HG02798 (cell line): Measurements from ENCODE around the gene USP43.
"Not testable (repeated sequence)": the region's sequence is repeated elsewhere in the genome, so short reads cannot be mapped to it uniquely, and the experiment has no call there.

Experiments
- ATAC-seq: cut with Tn5 transposase; IDR thresholded peaks from one replicate; pipeline ENCODE4 v1.9.1; 2021; ENCODE audit warnings: mild to moderate bottlenecking; ENCODE audit not compliant: unreplicated experiment, poor library complexity

USP43 gene, protein sequence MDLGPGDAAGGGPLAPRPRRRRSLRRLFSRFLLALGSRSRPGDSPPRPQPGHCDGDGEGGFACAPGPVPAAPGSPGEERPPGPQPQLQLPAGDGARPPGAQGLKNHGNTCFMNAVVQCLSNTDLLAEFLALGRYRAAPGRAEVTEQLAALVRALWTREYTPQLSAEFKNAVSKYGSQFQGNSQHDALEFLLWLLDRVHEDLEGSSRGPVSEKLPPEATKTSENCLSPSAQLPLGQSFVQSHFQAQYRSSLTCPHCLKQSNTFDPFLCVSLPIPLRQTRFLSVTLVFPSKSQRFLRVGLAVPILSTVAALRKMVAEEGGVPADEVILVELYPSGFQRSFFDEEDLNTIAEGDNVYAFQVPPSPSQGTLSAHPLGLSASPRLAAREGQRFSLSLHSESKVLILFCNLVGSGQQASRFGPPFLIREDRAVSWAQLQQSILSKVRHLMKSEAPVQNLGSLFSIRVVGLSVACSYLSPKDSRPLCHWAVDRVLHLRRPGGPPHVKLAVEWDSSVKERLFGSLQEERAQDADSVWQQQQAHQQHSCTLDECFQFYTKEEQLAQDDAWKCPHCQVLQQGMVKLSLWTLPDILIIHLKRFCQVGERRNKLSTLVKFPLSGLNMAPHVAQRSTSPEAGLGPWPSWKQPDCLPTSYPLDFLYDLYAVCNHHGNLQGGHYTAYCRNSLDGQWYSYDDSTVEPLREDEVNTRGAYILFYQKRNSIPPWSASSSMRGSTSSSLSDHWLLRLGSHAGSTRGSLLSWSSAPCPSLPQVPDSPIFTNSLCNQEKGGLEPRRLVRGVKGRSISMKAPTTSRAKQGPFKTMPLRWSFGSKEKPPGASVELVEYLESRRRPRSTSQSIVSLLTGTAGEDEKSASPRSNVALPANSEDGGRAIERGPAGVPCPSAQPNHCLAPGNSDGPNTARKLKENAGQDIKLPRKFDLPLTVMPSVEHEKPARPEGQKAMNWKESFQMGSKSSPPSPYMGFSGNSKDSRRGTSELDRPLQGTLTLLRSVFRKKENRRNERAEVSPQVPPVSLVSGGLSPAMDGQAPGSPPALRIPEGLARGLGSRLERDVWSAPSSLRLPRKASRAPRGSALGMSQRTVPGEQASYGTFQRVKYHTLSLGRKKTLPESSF

DNA sequence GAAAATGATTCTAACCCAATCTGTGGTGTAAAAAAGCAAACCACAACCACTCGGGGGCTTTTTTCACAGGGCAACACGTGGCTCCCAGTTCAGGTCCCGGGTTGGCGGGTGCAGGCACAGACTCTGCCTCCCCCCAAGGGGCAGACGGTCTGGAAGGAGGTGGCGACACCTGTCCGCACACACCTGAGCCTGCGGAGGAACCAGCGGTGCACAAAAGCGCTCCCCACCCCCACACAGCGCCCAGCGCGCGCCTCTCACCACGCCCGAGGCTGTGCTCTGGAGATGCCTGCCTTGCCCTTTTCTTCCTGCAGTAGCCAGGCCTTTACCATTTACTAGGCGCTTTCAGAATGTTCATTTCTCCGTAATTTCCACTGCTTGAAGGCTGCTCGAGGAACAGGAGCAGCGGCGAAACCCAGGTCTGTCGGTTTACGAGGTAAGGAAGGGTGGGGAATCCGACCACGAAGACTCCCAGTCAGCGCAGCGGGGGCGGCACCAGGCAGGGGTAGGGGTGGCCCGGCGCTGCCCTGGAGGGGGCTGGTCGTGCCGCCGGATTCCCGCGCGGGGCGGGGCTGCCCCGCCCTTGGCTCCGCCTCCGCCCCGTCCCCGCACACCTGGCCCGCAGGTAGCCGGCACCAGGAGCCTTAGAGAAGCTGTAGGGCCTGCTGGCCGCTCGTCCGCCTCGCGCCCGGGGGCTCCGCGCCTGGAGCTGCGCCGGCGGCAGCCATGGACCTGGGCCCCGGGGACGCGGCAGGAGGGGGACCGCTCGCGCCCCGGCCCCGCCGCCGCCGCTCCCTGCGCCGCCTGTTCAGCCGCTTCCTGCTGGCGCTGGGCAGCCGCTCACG, at the start of gene USP43:
USP43 (plus strand) TSS at position 608 of the 842 bp plus-strand sequence; CDS start at position 724, 116 bp downstream.
- no peak for ATAC-seq

DNA sequence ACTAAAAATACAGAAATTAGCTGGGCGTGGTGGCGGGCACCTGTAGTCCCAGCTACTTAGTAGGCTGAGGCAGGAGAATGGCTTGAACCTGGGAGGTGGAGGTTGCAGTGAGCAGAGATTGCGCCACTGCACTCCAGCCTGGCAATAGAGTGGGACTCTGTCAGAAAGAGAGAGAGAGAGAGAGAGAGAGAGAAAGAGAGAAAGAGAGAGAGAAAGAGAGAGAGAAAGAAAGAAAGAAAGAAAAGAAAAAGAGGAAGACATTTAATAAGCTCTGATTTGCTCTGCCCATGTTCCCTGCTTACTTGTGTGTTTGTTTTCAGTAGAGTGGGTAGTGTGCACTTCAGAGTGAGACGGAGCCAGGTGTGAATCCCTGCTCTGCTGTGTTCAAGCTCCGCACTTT, 47.7 kb upstream of the USP43 start:
- ATAC-seq: not testable (repeated sequence)

DNA sequence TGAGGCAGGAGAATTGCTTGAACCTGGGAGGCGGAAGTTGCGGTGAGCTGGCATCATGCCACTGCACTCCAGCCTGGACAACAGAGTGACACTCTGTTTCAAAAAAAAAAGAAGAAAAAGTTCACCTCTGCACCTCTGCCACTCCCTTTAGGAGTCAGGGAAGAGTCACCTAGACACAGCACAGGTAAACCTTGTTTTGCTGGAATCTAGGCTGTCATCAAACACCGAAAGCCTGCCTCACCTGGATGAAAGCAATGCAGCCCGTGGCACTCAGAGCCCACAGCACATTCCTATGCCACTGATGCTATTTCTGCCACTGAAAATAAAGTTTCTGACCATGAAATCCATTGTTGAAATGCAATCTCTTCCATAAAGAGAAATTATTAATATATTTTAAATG, 46.7 kb upstream of the USP43 start:
- ATAC-seq: no peak

DNA sequence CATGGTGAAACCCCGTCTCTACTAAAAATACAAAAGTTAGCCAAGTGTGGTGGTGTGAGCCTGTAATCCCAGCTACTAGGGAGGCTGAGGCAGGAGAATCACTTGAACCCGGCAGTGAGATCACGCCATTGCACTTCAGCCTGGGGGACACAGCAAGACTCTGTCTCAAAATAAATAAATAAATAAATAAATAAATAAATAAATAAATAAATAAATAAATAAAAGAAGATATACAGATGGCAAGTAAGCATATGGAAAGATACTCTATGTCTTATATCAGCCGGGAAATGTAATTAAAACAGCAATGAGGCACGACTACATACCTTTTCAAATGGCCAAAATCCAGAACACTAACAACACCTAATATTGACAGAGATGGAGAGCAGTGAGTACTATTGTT, 40.7 kb upstream of the USP43 start:
- not testable (repeated sequence) for ATAC-seq

DNA sequence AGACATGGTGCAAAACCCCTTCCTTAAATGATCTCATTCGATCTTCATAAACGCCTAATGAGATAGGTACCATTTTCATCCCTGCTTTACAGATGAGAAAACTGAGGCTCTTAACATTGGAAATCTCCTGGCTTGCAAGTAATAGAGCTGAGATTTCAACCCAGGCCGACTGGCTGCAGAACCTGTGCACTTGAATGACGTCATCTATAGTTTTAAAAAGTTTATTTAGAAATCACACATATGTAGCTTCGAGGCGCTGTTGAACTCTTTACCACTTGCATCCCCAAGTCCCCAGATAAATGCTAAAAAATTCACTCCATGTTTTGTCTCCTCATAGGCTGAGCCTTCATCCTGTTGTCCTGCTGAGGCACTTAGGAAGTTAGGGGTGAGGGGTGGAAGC, 38.9 kb upstream of the USP43 start:
- no peak for ATAC-seq

DNA sequence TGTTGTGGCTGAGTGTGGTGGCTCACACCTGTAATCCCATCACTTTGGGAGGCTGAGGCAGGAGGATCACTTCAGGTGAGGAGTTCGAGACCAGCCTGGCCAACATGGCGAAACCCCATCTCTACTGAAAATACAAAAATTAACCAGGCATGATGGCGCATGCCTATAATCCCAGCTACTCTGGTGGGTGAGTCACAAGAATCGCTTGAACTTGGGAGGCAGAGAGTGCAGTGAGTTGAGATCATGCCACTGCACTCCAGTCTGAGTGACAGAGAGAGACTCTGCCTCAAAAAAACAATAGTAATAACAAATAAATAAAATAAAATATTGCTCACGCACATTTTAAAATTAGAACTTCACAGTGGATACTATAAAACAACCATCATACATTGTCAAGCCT, 38.3 kb upstream of the USP43 start:
- ATAC-seq: not testable (repeated sequence)

DNA sequence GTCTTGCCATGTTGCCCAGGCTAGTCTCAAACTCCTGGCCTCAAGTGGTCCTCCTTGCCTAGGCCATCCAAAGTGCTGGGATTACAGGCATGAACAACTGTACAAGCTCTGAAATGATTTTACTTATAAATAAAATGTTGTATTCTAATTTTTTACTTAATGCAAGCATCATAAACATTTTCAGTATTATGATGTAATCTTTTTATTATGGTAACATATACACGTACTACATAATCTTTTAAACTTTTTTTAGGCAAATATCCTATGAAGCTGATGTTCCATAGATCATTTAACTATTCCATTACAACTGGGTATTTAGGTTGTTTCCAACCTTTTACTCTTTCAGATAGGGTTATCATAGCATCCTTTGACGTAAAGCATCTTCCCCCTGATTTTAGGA, 33.8 kb upstream of the USP43 start:
- ATAC-seq: no peak

DNA sequence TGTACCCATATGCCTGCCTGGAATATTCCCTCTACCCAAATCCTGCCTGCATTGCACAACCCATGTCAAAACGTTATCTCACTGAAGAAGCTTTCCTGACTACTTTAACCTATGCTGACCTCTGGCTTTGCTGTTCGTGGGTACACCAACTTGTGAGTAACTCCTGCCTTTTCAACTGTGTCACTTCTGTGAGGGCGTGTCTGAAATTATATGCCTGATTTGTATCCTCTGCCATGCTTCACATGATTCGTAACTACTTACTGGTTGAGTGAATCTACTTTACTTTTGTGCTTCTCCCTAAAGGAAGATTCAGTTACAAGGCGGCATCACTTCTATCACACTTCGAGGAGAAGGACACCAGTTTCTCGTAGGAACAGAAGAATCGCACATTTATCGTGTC, 33.3 kb upstream of the USP43 start:
- ATAC-seq: no peak

DNA sequence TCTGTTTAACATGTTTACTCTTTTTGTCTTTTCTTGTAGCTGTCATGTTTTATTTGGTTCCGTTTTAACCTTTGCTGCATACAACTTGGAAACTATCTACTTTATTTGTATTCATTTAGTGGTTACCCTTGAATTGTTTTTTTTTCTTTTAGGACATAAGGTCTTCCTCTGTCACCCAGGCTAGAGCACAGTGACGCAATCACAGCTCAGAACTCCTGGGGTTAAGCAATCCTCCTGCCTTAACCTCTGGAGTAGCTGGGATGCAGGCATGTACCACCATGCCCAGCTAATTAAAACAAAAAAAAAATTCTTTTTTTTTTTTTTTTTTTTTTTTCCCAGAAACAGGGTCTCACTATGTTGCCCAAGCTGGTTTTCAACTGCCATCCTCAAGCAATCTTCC, 29.8 kb upstream of the USP43 start:
- ATAC-seq: no peak

DNA sequence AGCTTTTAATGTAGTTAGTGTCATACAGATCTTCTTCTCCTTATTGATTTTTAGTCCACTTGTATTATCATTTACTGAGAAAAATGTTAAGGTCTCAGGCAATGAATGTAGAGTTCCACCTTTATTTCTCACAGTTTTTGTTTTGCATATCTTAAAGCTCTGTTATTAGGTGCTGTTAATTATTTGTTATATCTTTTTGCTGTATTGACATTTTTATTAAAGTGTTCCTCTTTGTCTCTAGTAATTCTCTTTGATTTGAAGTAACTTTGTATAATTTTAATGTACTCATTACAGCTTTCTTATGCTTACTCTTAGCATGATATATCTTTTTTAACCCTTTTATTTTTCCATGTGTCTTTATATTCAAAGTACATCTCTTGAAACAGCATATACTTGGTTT, 22.4 kb upstream of the USP43 start:
- ATAC-seq: no peak

DNA sequence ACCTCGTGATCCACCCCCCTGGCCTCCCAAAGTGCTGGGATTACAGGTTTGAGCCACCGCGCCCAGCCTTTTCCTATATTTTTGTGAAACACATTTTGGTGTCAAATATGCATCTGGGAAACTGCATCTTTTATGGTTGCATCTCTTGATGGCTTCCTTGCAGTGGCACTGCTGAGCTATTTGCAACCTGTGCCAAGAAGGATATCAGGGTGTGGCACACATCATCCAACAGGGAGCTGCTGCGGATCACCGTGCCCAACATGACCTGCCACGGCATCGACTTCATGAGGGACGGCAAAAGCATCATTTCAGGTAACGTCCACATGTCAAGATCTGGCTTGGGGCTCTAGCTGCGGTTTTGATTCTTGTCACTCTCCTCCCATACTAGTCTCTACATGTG, 16.8 kb upstream of the USP43 start:
- ATAC-seq: no peak

DNA sequence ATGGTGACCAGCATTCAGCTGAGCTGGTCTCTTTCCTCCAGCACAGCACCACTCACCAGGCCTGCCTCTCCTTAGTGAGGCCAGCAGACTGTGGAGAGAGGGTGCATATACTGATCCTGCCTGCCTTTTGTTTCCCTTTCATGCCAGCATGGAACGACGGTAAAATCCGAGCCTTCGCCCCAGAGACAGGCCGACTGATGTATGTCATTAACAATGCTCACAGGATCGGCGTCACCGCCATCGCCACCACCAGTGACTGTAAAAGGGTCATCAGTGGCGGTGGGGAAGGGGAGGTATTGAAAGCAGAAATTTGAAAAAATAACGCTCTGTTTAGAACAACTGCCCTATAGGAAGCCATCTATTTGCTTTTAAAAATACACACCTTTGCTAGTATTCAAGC, 12.6 kb upstream of the USP43 start:
- ATAC-seq: no peak

DNA sequence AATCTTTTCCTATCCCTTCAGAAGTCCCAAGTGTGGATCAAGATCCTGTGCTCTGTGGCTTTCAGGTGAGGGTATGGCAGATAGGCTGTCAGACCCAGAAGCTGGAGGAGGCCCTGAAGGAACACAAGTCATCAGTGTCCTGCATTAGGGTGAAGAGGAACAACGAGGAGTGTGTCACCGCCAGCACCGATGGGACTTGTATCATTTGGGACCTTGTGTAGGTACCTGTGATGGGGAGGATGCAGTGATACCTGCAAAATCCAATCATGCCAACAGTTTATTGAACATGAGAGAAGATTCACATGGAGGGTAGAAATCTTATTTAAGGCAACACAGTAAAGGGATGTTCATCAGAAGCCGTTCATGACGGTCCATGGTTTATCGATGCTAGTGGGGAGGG, 10.0 kb upstream of the USP43 start:
- ATAC-seq: no peak

DNA sequence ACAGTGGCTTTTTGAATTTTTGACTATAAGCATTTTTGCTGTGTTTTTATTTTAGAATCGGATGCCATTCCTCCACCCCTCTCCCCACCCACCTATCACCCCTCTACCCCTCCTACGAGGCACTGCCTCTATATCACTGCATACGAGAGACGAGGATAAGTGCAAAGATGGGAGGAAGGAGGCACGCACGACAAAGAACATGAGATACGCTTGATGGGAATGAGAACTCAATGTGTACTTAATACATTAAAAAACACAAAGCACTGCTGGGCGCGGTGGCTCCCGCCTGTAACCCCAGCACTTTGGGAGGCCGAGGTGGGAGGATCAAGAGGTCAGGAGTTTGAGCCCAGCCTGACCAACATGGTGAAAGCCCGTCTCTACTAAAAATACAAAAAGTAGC, 8.8 kb upstream of the USP43 start:
- no peak for ATAC-seq

DNA sequence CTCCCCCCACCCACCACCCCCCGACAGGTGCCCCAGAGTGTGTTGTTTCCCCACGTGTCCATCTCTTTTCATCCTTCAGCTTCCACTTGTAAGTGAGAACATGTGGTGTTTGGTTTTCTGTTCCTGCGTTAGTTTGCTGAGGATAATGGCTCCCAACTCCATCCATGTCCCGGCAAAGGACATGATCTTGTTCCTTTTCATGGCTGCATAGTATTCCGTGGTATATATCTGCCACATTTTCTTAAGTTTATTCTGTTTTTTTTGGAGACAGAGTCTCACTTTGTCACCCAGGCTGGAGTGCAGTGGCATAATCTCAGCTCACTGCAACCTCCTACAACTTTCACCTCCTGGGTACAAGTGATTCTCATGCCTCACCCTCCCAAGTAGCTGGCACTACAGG, 4.9 kb upstream of the USP43 start:
- not testable (repeated sequence) for ATAC-seq

DNA sequence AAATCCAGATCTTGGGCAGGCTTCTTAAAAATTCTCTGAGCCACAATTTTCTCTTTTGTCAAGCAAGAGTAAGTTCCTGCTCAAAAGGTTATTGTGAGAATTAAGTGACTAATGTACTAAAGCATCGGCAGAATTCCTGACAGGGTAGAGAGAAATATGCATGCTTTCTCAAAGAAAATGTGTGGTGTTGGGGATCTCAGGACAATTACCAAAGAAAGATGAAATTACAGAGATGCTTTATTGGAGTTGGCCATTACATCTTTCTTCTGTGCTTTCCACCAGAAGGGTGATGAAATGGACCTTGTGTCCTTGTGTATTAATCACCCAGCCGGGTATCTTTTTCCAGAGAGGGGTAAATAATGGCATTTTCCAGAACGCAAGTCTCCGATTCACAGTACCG, 1.7 kb upstream of the USP43 start:
- ATAC-seq: no peak

DNA sequence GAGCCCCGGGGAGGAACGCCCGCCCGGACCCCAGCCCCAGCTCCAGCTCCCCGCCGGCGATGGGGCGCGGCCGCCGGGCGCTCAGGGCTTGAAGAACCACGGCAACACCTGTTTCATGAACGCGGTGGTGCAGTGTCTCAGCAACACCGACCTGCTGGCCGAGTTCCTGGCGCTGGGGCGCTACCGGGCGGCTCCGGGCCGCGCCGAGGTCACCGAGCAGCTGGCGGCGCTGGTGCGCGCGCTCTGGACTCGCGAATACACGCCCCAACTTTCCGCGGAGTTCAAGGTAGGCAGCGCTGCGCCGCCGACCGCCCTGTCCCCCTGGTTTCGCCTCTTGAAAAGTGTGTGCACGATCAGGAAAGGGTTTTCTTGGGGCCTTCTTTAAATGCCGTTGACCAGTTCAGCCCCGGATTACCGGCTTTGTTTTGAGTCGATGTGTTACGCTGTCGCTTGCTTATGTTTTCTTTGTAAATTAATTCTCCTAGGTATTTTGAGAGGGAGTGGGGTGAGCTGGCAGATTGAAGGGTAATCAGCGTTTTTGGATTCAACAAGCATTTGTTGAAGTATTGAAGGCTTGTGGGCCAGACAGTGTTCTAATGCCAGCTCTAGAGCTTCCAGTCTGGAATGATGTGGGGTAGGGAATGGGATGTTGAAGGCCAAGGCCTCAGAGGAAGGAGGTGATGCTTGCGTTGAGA, 681 bp downstream of the USP43 start:
- no peak for ATAC-seq

DNA sequence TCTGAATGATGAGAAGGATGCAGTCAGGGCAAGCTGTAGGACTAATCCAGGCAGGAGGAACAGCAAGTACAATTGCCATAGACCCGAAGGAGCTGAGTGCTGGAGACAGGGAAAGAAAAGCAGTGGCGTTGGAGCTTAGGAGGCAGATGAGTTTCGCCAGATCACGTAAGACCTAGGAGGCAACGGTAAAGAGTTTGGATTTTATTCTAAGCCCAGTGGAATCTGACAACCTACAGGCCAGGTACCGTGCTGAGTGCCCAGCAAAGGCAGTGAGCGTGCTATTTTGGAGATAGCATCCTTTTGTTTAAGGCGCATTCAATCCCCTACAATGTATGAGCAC, 1.2 kb downstream of the USP43 start:
- ATAC-seq: no peak

DNA sequence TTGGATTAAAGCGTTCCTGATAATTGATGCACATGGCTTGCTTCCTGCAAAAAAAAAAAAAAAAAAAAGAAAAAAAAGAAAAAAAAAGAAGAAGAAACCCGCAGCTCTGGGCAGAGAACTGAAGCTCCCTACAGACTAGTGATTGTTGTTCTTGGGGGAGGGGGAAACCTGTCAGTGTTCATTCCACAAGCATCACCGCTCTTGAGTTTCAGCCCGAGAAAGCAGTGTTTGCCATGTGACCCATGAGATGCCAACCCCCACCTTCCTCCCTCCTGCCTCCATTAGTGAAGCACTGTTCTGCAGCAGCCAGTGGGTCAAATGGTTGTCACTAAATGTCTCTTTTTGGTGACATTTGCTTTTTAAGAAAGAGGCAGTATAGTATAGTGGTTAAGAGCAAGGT, 1.7 kb downstream of the USP43 start:
- ATAC-seq: no peak
